Stimulated activated CD8-positive, alpha-beta memory T cell treated with anti-CD3 and anti-CD28 coated beads, Interleukin-15, amount 100 ng/mL, for 48 hours (primary cell): ENCODE results near the gene TCF19.
"Not testable (repeated sequence)": the region's sequence is repeated elsewhere in the genome, so short reads cannot be mapped to it uniquely, and the experiment has no call there.

Experiments
- DNase-seq, 2 donors: peaks; one replicate each; pipeline ENCODE4 v3.0.0-alpha.2; 2020; ENCODE audit warnings: low read depth in 2 of 2

Gene TCF19

GRCh38 chr6:31179896-31180295 is 21.5 kb downstream of the TCF19 start:
- DNase-seq, result no peak

- DNase-seq, result peak in 1 of 2 donors; percentile 46
These were observed 22.1 kb downstream of the TCF19 start for GRCh38 chr6:31180500-31180899.

- DNase-seq, result not testable (repeated sequence)
These were observed 24.9 kb downstream of the TCF19 start for GRCh38 chr6:31183287-31183686.

GRCh38 chr6:31183859-31184258 is 25.5 kb downstream of the TCF19 start:
- DNase-seq, result not testable (repeated sequence)

- not testable (repeated sequence) for DNase-seq
These were observed 27.3 kb downstream of the TCF19 start for GRCh38 chr6:31185695-31186051.

GRCh38 chr6:31186052-31186734 is 27.8 kb downstream of the TCF19 start:
- DNase-seq, result no peak

GRCh38 chr6:31187780-31188194 is 29.4 kb downstream of the TCF19 start:
- no peak for DNase-seq

GRCh38 chr6:31189223-31189622 is 30.8 kb downstream of the TCF19 start:
- not testable (repeated sequence) for DNase-seq

- DNase-seq, result no peak
These were observed 32.1 kb downstream of the TCF19 start for GRCh38 chr6:31190488-31190887.

- peak in 1 of 2 donors; percentile 39 for DNase-seq
These were observed 34.2 kb downstream of the TCF19 start for GRCh38 chr6:31192431-31193105.

GRCh38 chr6:31193206-31193605 is 34.8 kb downstream of the TCF19 start:
- no peak for DNase-seq

GRCh38 chr6:31194061-31194834 is 35.9 kb downstream of the TCF19 start:
- DNase-seq, result no peak

GRCh38 chr6:31195308-31195979 is 37.1 kb downstream of the TCF19 start:
- not testable (repeated sequence) for DNase-seq

- DNase-seq, result not testable (repeated sequence)
These were observed 38.0 kb downstream of the TCF19 start for GRCh38 chr6:31196251-31197022.

GRCh38 chr6:31197559-31198305 is 39.3 kb downstream of the TCF19 start:
- DNase-seq, result peak; percentile 87 to 91

- not testable (repeated sequence) for DNase-seq
These were observed 40.7 kb downstream of the TCF19 start for GRCh38 chr6:31199105-31199452.

GRCh38 chr6:31202259-31203166 is 44.1 kb downstream of the TCF19 start:
- no peak for DNase-seq

GRCh38 chr6:31203345-31203979 is 45.1 kb downstream of the TCF19 start:
- DNase-seq, result peak; percentile 43 to 47

GRCh38 chr6:31204751-31205145 is 46.4 kb downstream of the TCF19 start:
- DNase-seq, result no peak
